Nephron (organoid): ENCODE results near the gene SEC23IP.
"Not testable (repeated sequence)": the region's sequence is repeated elsewhere in the genome, so short reads cannot be mapped to it uniquely, and the experiment has no call there.

ENCODE experiments used
- H3K27ac Mint-ChIP-seq, 3 experiments: 2 replicates each; pipeline ENCODE4 v1.8.0; 2020; ENCODE audit warnings: mixed read lengths in 3 of 3, mild to moderate bottlenecking in 2 of 3, moderate library complexity in 1 of 3
- H3K27me3 Mint-ChIP-seq: 2 replicates; pipeline ENCODE4 v1.8.0; 2021; ENCODE audit warnings: low read depth, mild to moderate bottlenecking, moderate library complexity, mixed read lengths
- H3K36me3 Mint-ChIP-seq: 2 replicates; pipeline ENCODE4 v1.8.0; 2020; ENCODE audit warnings: low read depth, mixed read lengths
- H3K4me1 Mint-ChIP-seq: 2 replicates; pipeline ENCODE4 v1.8.0; 2020; ENCODE audit warnings: mixed read lengths
- H3K4me3 Mint-ChIP-seq, 3 experiments: 2 replicates each; pipeline ENCODE4 v1.8.0; 2020; ENCODE audit warnings: mild to moderate bottlenecking in 3 of 3, mixed read lengths in 3 of 3, moderate library complexity in 2 of 3
- H3K9me3 Mint-ChIP-seq: 2 replicates; pipeline ENCODE4 v1.8.0; 2020; ENCODE audit warnings: mixed read lengths
- TF ChIP-seq, protein P1 (sequence below), 3 experiments: fragments of 200-600 bp; sonication (generic); IDR thresholded peaks; one replicate each; pipeline ENCODE4 v1.5.0; 2021; ENCODE audit warnings: antibody characterized with exemption in 3 of 3; ENCODE audit not compliant: unreplicated experiment in 3 of 3

Gene SEC23IP

GRCh38 chr10:119903946-119904666 lies 11.6 kb downstream of the SEC23IP start:
- H3K27ac Mint-ChIP-seq, result no peak overlapping the region
- TF ChIP-seq, protein P1, sequence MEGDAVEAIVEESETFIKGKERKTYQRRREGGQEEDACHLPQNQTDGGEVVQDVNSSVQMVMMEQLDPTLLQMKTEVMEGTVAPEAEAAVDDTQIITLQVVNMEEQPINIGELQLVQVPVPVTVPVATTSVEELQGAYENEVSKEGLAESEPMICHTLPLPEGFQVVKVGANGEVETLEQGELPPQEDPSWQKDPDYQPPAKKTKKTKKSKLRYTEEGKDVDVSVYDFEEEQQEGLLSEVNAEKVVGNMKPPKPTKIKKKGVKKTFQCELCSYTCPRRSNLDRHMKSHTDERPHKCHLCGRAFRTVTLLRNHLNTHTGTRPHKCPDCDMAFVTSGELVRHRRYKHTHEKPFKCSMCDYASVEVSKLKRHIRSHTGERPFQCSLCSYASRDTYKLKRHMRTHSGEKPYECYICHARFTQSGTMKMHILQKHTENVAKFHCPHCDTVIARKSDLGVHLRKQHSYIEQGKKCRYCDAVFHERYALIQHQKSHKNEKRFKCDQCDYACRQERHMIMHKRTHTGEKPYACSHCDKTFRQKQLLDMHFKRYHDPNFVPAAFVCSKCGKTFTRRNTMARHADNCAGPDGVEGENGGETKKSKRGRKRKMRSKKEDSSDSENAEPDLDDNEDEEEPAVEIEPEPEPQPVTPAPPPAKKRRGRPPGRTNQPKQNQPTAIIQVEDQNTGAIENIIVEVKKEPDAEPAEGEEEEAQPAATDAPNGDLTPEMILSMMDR (IDR thresholded peaks at IDR 0.05; ENCODE audit: unreplicated experiment in 3 of 3), result no peak
- no peak overlapping the region for H3K4me3 Mint-ChIP-seq
- H3K4me1 Mint-ChIP-seq, result no peaks in the 10 kb centered on the region
- peaks cover 49% of the 10 kb centered on the region for H3K36me3 Mint-ChIP-seq
- H3K27me3 Mint-ChIP-seq, result no peaks in the 10 kb centered on the region
- H3K9me3 Mint-ChIP-seq, result no peaks in the 10 kb centered on the region

DNA sequence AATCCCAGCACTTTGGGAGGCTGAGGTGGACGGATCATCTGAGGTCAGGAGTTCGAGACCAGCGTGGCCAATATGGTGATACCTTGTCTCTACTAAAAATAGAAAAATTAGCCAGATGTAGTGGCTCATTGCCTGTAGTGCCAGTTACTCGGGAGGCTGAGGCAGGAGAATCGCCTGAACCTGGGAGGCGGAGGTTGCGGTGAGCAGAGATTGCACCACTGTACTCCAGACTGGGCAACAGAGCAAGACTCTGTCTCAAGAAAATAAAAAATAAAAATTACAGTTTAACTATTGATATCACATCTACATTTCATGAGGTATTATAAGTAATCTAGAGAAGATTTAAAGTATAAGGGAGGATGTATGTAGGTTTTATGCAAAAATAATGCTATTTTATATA lies 15.2 kb downstream of the SEC23IP start:
- not testable (repeated sequence) for H3K9me3 Mint-ChIP-seq, H3K27me3 Mint-ChIP-seq, H3K4me3 Mint-ChIP-seq, H3K4me1 Mint-ChIP-seq, H3K27ac Mint-ChIP-seq
- H3K36me3 Mint-ChIP-seq, result peaks cover 63% of the 10 kb centered on the region

GRCh38 chr10:119908166-119908565 lies 15.6 kb downstream of the SEC23IP start:
- TF ChIP-seq, protein P1 (IDR thresholded peaks at IDR 0.05; ENCODE audit: unreplicated experiment in 3 of 3), result no peak

GRCh38 chr10:119910689-119911088 lies 18.2 kb downstream of the SEC23IP start:
- no peaks in the 10 kb centered on the region for H3K4me1 Mint-ChIP-seq
- no peaks in the 10 kb centered on the region for H3K27me3 Mint-ChIP-seq
- H3K9me3 Mint-ChIP-seq, result no peaks in the 10 kb centered on the region
- no peak overlapping the region for H3K27ac Mint-ChIP-seq
- TF ChIP-seq, protein P1 (IDR thresholded peaks at IDR 0.05; ENCODE audit: unreplicated experiment in 3 of 3), result no peak
- H3K36me3 Mint-ChIP-seq, result peaks cover 55% of the 10 kb centered on the region
- H3K4me3 Mint-ChIP-seq, result no peak overlapping the region

More at GRCh38 chr10:119908166-119908565, 15.6 kb downstream of the SEC23IP start:
- Mint-ChIP-seq H3K9me3 (no peaks in the 10 kb centered on the region), H3K27ac (no peak overlapping the region), H3K27me3 (no peaks in the 10 kb centered on the region), H3K4me3 (no peak overlapping the region), H3K4me1 (no peaks in the 10 kb centered on the region), H3K36me3 (peaks cover 63% of the 10 kb centered on the region)

GRCh38 chr10:119917777-119918176 lies 25.2 kb downstream of the SEC23IP start:
- H3K27me3 Mint-ChIP-seq, result no peaks in the 10 kb centered on the region
- TF ChIP-seq, protein P1 (IDR thresholded peaks at IDR 0.05; ENCODE audit: unreplicated experiment in 3 of 3), result no peak

DNA sequence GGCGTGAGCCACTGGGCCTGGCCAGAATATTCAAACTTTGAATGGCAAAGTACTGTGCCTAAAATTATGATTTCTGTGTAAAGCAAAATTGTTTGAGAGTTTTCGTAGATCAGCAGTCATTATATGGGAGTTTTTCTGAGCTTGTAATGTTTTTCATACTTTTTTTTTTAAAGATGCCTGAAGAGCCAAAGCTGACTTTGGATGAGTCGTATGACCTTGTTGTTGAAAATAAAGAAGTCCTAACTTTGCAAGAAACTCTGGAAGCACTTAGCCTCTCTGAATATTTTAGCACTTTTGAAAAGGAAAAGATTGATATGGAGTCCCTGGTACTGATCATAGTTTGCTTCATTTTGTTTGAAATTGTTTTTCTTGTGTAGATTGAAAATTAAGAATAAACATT lies 26.7 kb downstream of the SEC23IP start:
- H3K9me3 Mint-ChIP-seq, result no peaks in the 10 kb centered on the region
- TF ChIP-seq, protein P1 (IDR thresholded peaks at IDR 0.05; ENCODE audit: unreplicated experiment in 3 of 3), result no peak

More at GRCh38 chr10:119917777-119918176, 25.2 kb downstream of the SEC23IP start:
- no peaks in the 10 kb centered on the region for H3K9me3 Mint-ChIP-seq
- H3K36me3 Mint-ChIP-seq, result peaks cover 68% of the 10 kb centered on the region
- no peak overlapping the region for H3K4me3 Mint-ChIP-seq
- no peaks in the 10 kb centered on the region for H3K4me1 Mint-ChIP-seq
- no peak overlapping the region for H3K27ac Mint-ChIP-seq

More for the DNA sequence above, 26.7 kb downstream of the SEC23IP start:
- no peak overlapping the region for H3K4me3 Mint-ChIP-seq
- H3K36me3 Mint-ChIP-seq, result peaks cover 61% of the 10 kb centered on the region
- H3K27ac Mint-ChIP-seq, result no peak overlapping the region
- H3K27me3 Mint-ChIP-seq, result no peaks in the 10 kb centered on the region
- no peaks in the 10 kb centered on the region for H3K4me1 Mint-ChIP-seq
